HepG2 (cell line): ENCODE data around the gene GDI1. TPM values are rescaled to one million over a fixed set of nuclear protein-coding genes. Genes with fewer than 3 reads are reported as not detected.

Source experiments
- ARNT2 ChIP-seq: sonication (generic); formaldehyde crosslinking; IDR thresholded peaks from 2 replicates; pipeline ENCODE4 v1.8.0; 2022; ENCODE audit warnings: mild to moderate bottlenecking, low read depth, missing genetic modification reagents, moderate library complexity
- CREB1 ChIP-seq, 2 experiments: fragments of 450-650 bp in 1 of 2; IDR thresholded peaks; 2 replicates each; pipeline ENCODE4 v1.6.1; 2016 to 2017; ENCODE audit warnings: control low read depth in 1 of 2, mild to moderate bottlenecking in 1 of 2, missing compliant biosample characterization in 1 of 2, missing genetic modification characterization in 1 of 2
- FOXJ3 ChIP-seq: sonication (generic); formaldehyde crosslinking; IDR thresholded peaks from 2 replicates; pipeline ENCODE4 v1.4.0; 2020; ENCODE audit warnings: missing genetic modification reagents, mild to moderate bottlenecking, borderline replicate concordance
- HMG20A ChIP-seq: IDR thresholded peaks from 2 replicates; pipeline ENCODE4 v1.6.1; 2016; ENCODE audit warnings: borderline replicate concordance
- IKZF1 ChIP-seq: fragments of 450-650 bp; IDR thresholded peaks from 2 replicates; pipeline ENCODE4 v1.7.1; 2016
- IRF1 ChIP-seq: sonication (generic); formaldehyde crosslinking; IDR thresholded peaks from 2 replicates; pipeline ENCODE4 v1.4.0; 2020; ENCODE audit warnings: low read depth, mild to moderate bottlenecking, missing genetic modification reagents
- KDM5A ChIP-seq: fragments of 200-600 bp; sonication (generic); IDR thresholded peaks from 2 replicates; pipeline ENCODE4 v1.7.0; 2018; ENCODE audit warnings: antibody characterized with exemption, mild to moderate bottlenecking, low read length, borderline replicate concordance
- PBX2 ChIP-seq: IDR thresholded peaks from 2 replicates; pipeline ENCODE4 v1.6.1; 2016; ENCODE audit warnings: control low read depth
- RBFOX2 ChIP-seq: fragments of 200-400 bp; formaldehyde crosslinking; IDR thresholded peaks from 2 replicates; pipeline ENCODE4 v1.6.1; 2017; ENCODE audit warnings: low read depth, mild to moderate bottlenecking, low read length
- RBM39 ChIP-seq: fragments of 200-400 bp; formaldehyde crosslinking; IDR thresholded peaks from one replicate; pipeline ENCODE4 v1.6.1; 2018; ENCODE audit warnings: antibody characterized with exemption, mild to moderate bottlenecking, low read depth, low read length; ENCODE audit not compliant: poor library complexity, severe bottlenecking
- RFX3 ChIP-seq: IDR thresholded peaks from 2 replicates; pipeline ENCODE4 v1.6.1; 2016; ENCODE audit warnings: missing biosample characterization, missing genetic modification reagents
- RXRB ChIP-seq: IDR thresholded peaks from 2 replicates; pipeline ENCODE4 v1.6.1; 2016; ENCODE audit warnings: borderline replicate concordance, missing genetic modification reagents, missing compliant biosample characterization
- SRSF1 ChIP-seq: fragments of 200-400 bp; formaldehyde crosslinking; optimal IDR thresholded peaks from 2 replicates; pipeline ENCODE3; 2017; ENCODE audit warnings: mild to moderate bottlenecking, low read depth, low read length, moderate library complexity
- ZNF746 ChIP-seq: sonication (generic); formaldehyde crosslinking; IDR thresholded peaks from 2 replicates; pipeline ENCODE4 v1.8.0; 2022; ENCODE audit warnings: mild to moderate bottlenecking, missing genetic modification reagents
- polyA plus RNA-seq, 8 experiments: library from polyadenylated mRNA; depleted of rRNA in 3 of 8; stranded (reverse) in 7 of 8; unstranded in 1 of 8; fragments of >200 nt; fragmentation: Illumina TruSeq in 4 of 8; extraction: Trizol in 4 of 8; gene quantifications; 2 replicates each; pipeline versions ENCODE4 v1.2.1 to v1.2.3, GENCODE V29; 2011 to 2016; ENCODE audit warnings: low read depth in 4 of 8, missing spikeins in 1 of 8, mixed read lengths in 1 of 8; ENCODE audit not compliant: insufficient read depth in 1 of 8
- total RNA-seq, 5 experiments: library from RNA; depleted of rRNA; stranded (reverse); fragments of >200 nt; fragmentation: Illumina TruSeq; extraction: Trizol; gene quantifications; 2 replicates each; pipeline ENCODE4 v1.2.3, GENCODE V29; 2016; ENCODE audit warnings: low read depth in 1 of 5
- TF ChIP-seq, protein P1 (sequence below): sonication (generic); formaldehyde crosslinking; IDR thresholded peaks from 2 replicates; pipeline ENCODE4 v1.5.1; 2020; ENCODE audit warnings: mild to moderate bottlenecking, missing genetic modification reagents, borderline replicate concordance
- TF ChIP-seq, protein P2 (sequence below): sonication (generic); formaldehyde crosslinking; IDR thresholded peaks from 2 replicates; pipeline ENCODE4 v1.4.0; 2020; ENCODE audit warnings: missing genetic modification reagents, mild to moderate bottlenecking, borderline replicate concordance

GDI1 gene
- total and polyA plus RNA-seq, 2 of the 13 experiments (the other 11 are each of a cell fraction or from before 2014, with no cell fraction given), result 17.4 to 105 TPM

DNA sequence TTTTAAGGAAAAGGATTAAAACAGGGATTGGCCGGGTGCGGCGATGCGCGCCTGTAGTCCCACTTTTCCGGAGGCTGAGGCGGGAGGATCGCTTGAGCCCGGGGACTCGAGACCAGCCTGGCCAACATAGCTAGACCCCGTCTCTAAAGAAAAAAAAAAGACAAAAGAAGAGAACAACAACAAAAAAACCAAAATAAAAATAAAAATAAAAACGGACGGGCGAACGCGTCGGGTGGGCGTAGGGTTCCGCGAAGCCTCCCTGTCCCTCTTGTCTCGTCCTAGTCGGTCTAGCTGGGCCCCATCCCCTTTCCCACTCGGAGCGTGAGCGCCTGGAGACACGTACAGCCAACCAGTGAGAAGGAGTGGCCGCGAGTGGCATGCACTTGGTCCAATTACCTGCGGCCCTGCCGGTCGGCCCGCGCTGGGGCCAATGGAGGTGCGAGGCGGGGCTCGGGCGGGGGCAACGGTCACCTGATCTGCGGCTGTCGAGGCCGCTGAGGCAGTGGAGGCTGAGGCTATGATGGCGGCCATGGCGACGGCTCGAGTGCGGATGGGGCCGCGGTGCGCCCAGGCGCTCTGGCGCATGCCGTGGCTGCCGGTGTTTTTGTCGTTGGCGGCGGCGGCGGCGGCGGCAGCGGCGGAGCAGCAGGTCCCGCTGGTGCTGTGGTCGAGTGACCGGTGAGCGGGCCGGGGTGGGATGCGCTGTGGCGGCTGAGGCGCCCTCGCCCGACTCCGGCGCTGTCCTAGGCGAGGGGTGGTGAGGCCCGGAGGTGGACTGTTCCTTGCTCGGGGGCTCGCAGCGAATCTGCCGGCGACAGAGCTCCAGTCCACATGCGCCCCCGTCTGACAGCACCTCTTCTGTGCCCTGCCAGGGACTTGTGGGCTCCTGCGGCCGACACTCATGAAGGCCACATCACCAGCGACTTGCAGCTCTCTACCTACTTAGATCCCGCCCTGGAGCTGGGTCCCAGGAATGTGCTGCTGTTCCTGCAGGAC lies 8.5 kb upstream of the GDI1 start, which contains the start of gene ATP6AP1 (continued):
- TF ChIP-seq, protein P1, sequence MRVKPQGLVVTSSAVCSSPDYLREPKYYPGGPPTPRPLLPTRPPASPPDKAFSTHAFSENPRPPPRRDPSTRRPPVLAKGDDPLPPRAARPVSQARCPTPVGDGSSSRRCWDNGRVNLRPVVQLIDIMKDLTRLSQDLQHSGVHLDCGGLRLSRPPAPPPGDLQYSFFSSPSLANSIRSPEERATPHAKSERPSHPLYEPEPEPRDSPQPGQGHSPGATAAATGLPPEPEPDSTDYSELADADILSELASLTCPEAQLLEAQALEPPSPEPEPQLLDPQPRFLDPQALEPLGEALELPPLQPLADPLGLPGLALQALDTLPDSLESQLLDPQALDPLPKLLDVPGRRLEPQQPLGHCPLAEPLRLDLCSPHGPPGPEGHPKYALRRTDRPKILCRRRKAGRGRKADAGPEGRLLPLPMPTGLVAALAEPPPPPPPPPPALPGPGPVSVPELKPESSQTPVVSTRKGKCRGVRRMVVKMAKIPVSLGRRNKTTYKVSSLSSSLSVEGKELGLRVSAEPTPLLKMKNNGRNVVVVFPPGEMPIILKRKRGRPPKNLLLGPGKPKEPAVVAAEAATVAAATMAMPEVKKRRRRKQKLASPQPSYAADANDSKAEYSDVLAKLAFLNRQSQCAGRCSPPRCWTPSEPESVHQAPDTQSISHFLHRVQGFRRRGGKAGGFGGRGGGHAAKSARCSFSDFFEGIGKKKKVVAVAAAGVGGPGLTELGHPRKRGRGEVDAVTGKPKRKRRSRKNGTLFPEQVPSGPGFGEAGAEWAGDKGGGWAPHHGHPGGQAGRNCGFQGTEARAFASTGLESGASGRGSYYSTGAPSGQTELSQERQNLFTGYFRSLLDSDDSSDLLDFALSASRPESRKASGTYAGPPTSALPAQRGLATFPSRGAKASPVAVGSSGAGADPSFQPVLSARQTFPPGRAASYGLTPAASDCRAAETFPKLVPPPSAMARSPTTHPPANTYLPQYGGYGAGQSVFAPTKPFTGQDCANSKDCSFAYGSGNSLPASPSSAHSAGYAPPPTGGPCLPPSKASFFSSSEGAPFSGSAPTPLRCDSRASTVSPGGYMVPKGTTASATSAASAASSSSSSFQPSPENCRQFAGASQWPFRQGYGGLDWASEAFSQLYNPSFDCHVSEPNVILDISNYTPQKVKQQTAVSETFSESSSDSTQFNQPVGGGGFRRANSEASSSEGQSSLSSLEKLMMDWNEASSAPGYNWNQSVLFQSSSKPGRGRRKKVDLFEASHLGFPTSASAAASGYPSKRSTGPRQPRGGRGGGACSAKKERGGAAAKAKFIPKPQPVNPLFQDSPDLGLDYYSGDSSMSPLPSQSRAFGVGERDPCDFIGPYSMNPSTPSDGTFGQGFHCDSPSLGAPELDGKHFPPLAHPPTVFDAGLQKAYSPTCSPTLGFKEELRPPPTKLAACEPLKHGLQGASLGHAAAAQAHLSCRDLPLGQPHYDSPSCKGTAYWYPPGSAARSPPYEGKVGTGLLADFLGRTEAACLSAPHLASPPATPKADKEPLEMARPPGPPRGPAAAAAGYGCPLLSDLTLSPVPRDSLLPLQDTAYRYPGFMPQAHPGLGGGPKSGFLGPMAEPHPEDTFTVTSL (CRISPR knock-in tag), result no peak
- TF ChIP-seq HMG20A, result no peak
- no peak for TF ChIP-seq SRSF1
- 0 out of 2 replicates have a peak, but pooled peaks have one; percentile 41 for TF ChIP-seq ARNT2 (CRISPR knock-in tag)
- no peak for TF ChIP-seq RBM39
- TF ChIP-seq RFX3 (CRISPR knock-in tag), result no peak
- TF ChIP-seq RXRB (CRISPR knock-in tag), result no peak
- TF ChIP-seq PBX2, result peak; percentile 96
- TF ChIP-seq CREB1 (IDR thresholded peaks at IDR 0.05), result peak; percentile 37; the same call in 1 of the 2 replicates
- TF ChIP-seq CREB1 (CRISPR knock-in tag; IDR thresholded peaks at IDR 0.05), result peak; percentile 47
- no peak for TF ChIP-seq IRF1
- TF ChIP-seq FOXJ3 (CRISPR knock-in tag), result no peak
- TF ChIP-seq RBFOX2, result peak; percentile 84
- TF ChIP-seq KDM5A, result peak; percentile 65; the same call in 1 of the 2 replicates
- TF ChIP-seq, protein P2, sequence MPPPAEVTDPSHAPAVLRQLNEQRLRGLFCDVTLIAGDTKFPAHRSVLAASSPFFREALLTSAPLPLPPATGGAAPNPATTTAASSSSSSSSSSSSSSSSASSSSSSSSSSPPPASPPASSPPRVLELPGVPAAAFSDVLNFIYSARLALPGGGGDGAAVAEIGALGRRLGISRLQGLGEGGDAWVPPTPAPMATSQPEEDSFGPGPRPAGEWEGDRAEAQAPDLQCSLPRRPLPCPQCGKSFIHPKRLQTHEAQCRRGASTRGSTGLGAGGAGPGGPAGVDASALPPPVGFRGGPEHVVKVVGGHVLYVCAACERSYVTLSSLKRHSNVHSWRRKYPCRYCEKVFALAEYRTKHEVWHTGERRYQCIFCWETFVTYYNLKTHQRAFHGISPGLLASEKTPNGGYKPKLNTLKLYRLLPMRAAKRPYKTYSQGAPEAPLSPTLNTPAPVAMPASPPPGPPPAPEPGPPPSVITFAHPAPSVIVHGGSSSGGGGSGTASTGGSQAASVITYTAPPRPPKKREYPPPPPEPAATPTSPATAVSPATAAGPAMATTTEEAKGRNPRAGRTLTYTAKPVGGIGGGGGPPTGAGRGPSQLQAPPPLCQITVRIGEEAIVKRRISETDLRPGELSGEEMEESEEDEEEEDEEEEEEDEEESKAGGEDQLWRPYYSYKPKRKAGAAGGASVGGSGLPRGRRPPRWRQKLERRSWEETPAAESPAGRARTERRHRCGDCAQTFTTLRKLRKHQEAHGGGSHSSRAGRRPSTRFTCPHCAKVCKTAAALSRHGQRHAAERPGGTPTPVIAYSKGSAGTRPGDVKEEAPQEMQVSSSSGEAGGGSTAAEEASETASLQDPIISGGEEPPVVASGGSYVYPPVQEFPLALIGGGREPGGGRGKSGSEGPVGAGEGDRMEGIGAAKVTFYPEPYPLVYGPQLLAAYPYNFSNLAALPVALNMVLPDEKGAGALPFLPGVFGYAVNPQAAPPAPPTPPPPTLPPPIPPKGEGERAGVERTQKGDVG (CRISPR knock-in tag), result no peak
- no peak for TF ChIP-seq IKZF1
- no peak for TF ChIP-seq ZNF746 (CRISPR knock-in tag)
